ENCODE results near the gene CAPN1. TPM values are rescaled to one million over a fixed set of nuclear protein-coding genes. Genes with fewer than 3 reads are reported as not detected.
"Not testable (repeated sequence)": the region's sequence is repeated elsewhere in the genome, so short reads cannot be mapped to it uniquely, and the experiment has no call there.

CAPN1 gene
- total RNA-seq, 1 donor: 164 TPM

- TF ChIP-seq, protein P1, sequence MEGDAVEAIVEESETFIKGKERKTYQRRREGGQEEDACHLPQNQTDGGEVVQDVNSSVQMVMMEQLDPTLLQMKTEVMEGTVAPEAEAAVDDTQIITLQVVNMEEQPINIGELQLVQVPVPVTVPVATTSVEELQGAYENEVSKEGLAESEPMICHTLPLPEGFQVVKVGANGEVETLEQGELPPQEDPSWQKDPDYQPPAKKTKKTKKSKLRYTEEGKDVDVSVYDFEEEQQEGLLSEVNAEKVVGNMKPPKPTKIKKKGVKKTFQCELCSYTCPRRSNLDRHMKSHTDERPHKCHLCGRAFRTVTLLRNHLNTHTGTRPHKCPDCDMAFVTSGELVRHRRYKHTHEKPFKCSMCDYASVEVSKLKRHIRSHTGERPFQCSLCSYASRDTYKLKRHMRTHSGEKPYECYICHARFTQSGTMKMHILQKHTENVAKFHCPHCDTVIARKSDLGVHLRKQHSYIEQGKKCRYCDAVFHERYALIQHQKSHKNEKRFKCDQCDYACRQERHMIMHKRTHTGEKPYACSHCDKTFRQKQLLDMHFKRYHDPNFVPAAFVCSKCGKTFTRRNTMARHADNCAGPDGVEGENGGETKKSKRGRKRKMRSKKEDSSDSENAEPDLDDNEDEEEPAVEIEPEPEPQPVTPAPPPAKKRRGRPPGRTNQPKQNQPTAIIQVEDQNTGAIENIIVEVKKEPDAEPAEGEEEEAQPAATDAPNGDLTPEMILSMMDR (IDR thresholded peaks at IDR 0.05; ENCODE audit: insufficient read depth, low read length): no peak
- peak; percentile 96 for DNase-seq (ENCODE audit: low read depth)
- H3K4me3 ChIP-seq (ENCODE audit: low read depth, low read length): peak overlapping the region; percentile 94
Measured at GRCh38 chr11:65134952-65135632, 46.6 kb upstream of the CAPN1 start.

DNA sequence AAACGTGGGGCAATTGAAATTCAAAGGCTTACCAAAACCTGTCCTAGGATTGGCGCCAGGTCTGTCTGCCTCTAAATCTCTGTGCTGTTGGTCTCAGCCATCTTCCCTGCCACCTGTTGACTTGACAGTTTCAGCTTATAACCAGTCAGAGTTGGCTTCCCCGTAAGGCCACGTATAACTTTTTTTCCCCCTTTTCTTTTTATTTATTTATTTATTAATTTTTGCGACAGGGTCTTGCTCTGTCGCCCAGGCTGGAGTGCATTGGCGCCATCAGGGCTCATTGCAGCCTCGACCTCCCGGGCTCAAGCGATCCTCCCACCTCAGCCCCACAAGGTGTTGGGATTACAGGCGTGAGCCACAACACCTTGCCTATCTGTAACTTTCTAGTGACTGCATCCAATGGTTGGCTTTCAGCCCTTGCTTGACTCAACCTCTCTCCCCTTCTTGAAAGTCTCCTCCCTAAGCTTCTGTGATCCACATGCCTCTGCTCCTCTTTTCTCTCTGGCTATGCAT is 46.0 kb upstream of the CAPN1 start:
- TF ChIP-seq, protein P1 (IDR thresholded peaks at IDR 0.05; ENCODE audit: insufficient read depth, low read length): no peak
- no peak for DNase-seq (ENCODE audit: low read depth)
- peak overlapping the region; percentile 94 for H3K4me3 ChIP-seq (ENCODE audit: low read depth, low read length)

DNA sequence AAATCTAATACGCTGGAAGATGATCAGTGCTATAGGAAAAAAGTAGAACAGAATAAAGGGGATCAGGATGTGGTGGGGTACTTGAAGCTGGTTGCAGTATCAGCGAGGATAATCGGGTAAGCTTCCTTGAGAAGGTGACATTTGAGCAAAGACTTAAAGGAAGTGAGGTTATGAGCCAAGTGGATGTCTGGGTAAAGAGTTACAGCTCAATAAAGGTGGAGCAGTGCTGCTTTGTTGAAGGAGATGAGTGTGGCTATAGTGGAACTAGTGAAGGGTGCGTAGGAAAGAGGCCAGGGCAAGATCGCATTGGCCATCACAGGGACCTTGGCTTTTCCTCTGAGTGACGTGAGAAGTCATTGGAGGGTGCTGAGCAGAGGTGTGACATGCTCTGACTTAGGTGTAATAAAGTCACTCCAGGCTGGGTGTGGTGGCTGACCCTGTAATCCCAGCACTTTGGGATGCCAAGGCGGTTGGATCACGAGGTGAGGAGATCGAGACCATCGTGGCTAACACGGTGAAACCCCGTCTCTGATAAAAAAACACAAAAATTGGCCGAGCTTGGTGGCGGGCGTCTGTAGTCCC is 45.1 kb upstream of the CAPN1 start:
- TF ChIP-seq, protein P1 (IDR thresholded peaks at IDR 0.05; ENCODE audit: insufficient read depth, low read length): no peak
- DNase-seq (ENCODE audit: low read depth): no peak

GRCh38 chr11:65141896-65142494 is 39.7 kb upstream of the CAPN1 start:
- TF ChIP-seq, protein P1 (IDR thresholded peaks at IDR 0.05; ENCODE audit: insufficient read depth, low read length): no peak
- no peak for DNase-seq (ENCODE audit: low read depth)
- no peak overlapping the region for H3K4me3 ChIP-seq (ENCODE audit: low read depth, low read length)

More for the DNA sequence above, 45.1 kb upstream of the CAPN1 start:
- no peak overlapping the region for H3K4me3 ChIP-seq (ENCODE audit: low read depth, low read length)

- TF ChIP-seq, protein P1 (IDR thresholded peaks at IDR 0.05; ENCODE audit: insufficient read depth, low read length): no peak
- no peak for DNase-seq (ENCODE audit: low read depth)
- no peak overlapping the region for H3K4me3 ChIP-seq (ENCODE audit: low read depth, low read length)
Measured at GRCh38 chr11:65147352-65148075, 34.2 kb upstream of the CAPN1 start.

DNA sequence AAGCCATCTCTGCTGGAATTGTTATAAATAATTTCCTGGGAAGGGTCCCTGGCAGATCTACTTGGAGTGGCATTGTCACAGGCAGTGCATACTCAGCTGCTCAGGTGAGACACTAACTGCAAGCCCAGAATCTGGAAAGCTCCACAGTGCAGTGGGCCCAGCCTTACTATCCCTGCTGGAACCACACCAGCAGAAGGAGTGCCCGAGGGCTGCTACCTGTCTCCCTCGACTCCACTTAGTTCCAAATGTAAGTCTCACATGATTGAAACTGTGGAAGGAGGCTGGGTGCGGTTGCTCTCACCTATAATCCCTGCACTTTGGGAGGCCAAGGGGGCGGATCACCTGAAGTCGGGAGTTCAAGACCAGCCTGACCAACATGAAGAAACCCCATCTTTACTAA is 33.1 kb upstream of the CAPN1 start:
- DNase-seq (ENCODE audit: low read depth): no peak
- TF ChIP-seq, protein P1 (IDR thresholded peaks at IDR 0.05; ENCODE audit: insufficient read depth, low read length): no peak

GRCh38 chr11:65150131-65150508 is 31.6 kb upstream of the CAPN1 start:
- DNase-seq (ENCODE audit: low read depth); H3K4me3 ChIP-seq (ENCODE audit: low read depth, low read length): not testable (repeated sequence)

More for the DNA sequence above, 33.1 kb upstream of the CAPN1 start:
- H3K4me3 ChIP-seq (ENCODE audit: low read depth, low read length): no peak overlapping the region

Data from fibroblast of the aortic adventitia (primary cell).